Aortic smooth muscle cell (primary cell): ENCODE measurements around the gene GIMD1. TPM values are rescaled to one million over a fixed set of nuclear protein-coding genes. Genes with fewer than 3 reads are reported as not detected.

Experiments used
- total RNA-seq: library from RNA; depleted of rRNA; stranded (reverse); fragments of >200 nt; gene quantifications from 2 replicates; pipeline ENCODE4 v1.2.3, GENCODE V29; 2014

Gene GIMD1
- not detected in 2 replicates for total RNA-seq

DNA sequence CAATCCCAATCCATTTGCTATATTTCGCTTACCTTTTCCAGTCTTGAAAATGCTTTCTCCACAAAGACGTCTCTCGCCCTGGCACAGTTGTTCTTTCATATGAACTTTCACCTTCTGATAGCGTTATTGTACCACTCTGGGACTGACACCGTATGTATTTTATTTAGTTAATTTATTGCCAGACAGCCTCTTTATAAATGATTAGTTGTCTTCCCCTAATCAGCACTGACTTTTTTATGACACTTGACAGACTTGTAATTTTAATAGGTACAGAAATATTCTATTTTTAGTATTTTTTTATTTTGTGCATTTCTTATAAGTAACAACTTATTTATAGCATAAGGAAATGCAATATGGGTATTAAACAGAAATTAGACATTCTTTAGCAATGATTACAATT, at the start of gene GIMD1:
Gene GIMD1, minus strand, starts transcription at position 101 of the 400 bp plus-strand sequence. CDS start 1,343 bp downstream, outside the sequence.

GRCh38 chr4:106315968-106316772, 52.4 kb downstream of the GIMD1 start, which contains the start of the genes AIMP1 and TBCK:
Gene AIMP1 (plus strand): TSS chr4:106316550. CDS start chr4:106325010, 8,460 bp downstream.
Gene TBCK (minus strand): TSS chr4:106316209. CDS start chr4:106308960, 7,249 bp downstream.

Other genes starting within 250 kb of the GIMD1 start
- 45.3 and 63.1 TPM in 2 replicates for gene TBCK, start 52.6 kb downstream of the GIMD1 start, total RNA-seq
- 26.2 and 29.3 TPM in 2 replicates for gene AIMP1, start 52.2 kb downstream of the GIMD1 start, total RNA-seq